ENCODE data around the gene GFPT1. TPM values are rescaled to one million over a fixed set of nuclear protein-coding genes. Genes with fewer than 3 reads are reported as not detected.
A peak's percentile ranks its signal among the peaks of the same experiment; 100 is the strongest.

The GFPT1 gene
- total and polyA plus RNA-seq, 2 donors (not counting 1 experiment from before 2014, with no cell fraction given), result 39.1 to 53.0 TPM

- H3K79me2 ChIP-seq (ENCODE audit: control insufficient read depth, insufficient read depth, low read length), result peaks cover 72% of the 10 kb centered on the region
- H3K4me2 ChIP-seq (ENCODE audit: extremely low read depth, insufficient read depth, low read length), result peak overlapping the region; percentile 7
- no peaks in the 10 kb centered on the region for H3K27me3 ChIP-seq (ENCODE audit: control insufficient read depth, insufficient read depth, low read length)
- H3K36me3 ChIP-seq (ENCODE audit: control insufficient read depth, insufficient read depth, low read length), result no peaks in the 10 kb centered on the region
- H4K20me1 ChIP-seq (ENCODE audit: control insufficient read depth, extremely low read depth, insufficient read depth, low read length), result no peaks in the 10 kb centered on the region
- H3K9me3 ChIP-seq (ENCODE audit: control insufficient read depth, insufficient read depth, low read depth, low read length), result no peaks in the 10 kb centered on the region
- no peak overlapping the region for H2AFZ ChIP-seq (ENCODE audit: low read length)
- no peak for TF ChIP-seq CTCF (conservative IDR thresholded peaks at IDR 0.05 in 1 of 2, IDR thresholded peaks at IDR 0.05 in 1 of 2; ENCODE audit: low read depth in 1 of 2, low read length in 2 of 2)
- no peak for TF ChIP-seq EZH2 (IDR thresholded peaks at IDR 0.05; ENCODE audit: low read length, missing control alignments)
- DNase-seq (ENCODE audit: low read depth in 2 of 2), result peak in 1 of 2 donors; percentile 49
- peaks cover 8% of the 10 kb centered on the region for H3K4me1 ChIP-seq (ENCODE audit: control insufficient read depth, extremely low read depth, insufficient read depth, low read length)
- peak overlapping the region in 2 of 4 experiments; percentile 46 to 77 for H3K4me3 ChIP-seq (replicated peaks in 1 of 4; ENCODE audit: control extremely low read depth in 1 of 4, insufficient read depth in 1 of 4, low read depth in 3 of 4, low read length in 4 of 4)
- no peak overlapping the region for H3K27ac ChIP-seq (ENCODE audit: insufficient read depth, low read length)
- no peak overlapping the region for H3K9ac ChIP-seq (ENCODE audit: insufficient read depth, low read length)
Measured at GRCh38 chr2:69384618-69385081, 2.4 kb downstream of the GFPT1 start.

GRCh38 chr2:69383176-69383812 lies 3.7 kb downstream of the GFPT1 start:
- no peaks in the 10 kb centered on the region for H3K9me3 ChIP-seq (ENCODE audit: control insufficient read depth, insufficient read depth, low read depth, low read length)
- no peaks in the 10 kb centered on the region for H3K27me3 ChIP-seq (ENCODE audit: control insufficient read depth, insufficient read depth, low read length)
- no peak overlapping the region for H3K4me2 ChIP-seq (ENCODE audit: extremely low read depth, insufficient read depth, low read length)
- H2AFZ ChIP-seq (ENCODE audit: low read length), result no peak overlapping the region
- H3K27ac ChIP-seq (ENCODE audit: insufficient read depth, low read length), result no peak overlapping the region
- TF ChIP-seq EZH2 (IDR thresholded peaks at IDR 0.05; ENCODE audit: low read length, missing control alignments) (no peak), CTCF (conservative IDR thresholded peaks at IDR 0.05 in 1 of 2, IDR thresholded peaks at IDR 0.05 in 1 of 2; ENCODE audit: low read depth in 1 of 2, low read length in 2 of 2) (no peak)
- no peaks in the 10 kb centered on the region for H4K20me1 ChIP-seq (ENCODE audit: control insufficient read depth, extremely low read depth, insufficient read depth, low read length)
- H3K79me2 ChIP-seq (ENCODE audit: control insufficient read depth, insufficient read depth, low read length), result peaks cover 84% of the 10 kb centered on the region
- H3K4me3 ChIP-seq (replicated peaks in 1 of 4; ENCODE audit: control extremely low read depth in 1 of 4, insufficient read depth in 1 of 4, low read depth in 3 of 4, low read length in 4 of 4), result no peak overlapping the region
- no peak for DNase-seq (ENCODE audit: low read depth in 2 of 2)
- no peak overlapping the region for H3K9ac ChIP-seq (ENCODE audit: insufficient read depth, low read length)
- no peaks in the 10 kb centered on the region for H3K36me3 ChIP-seq (ENCODE audit: control insufficient read depth, insufficient read depth, low read length)
- peaks cover 8% of the 10 kb centered on the region for H3K4me1 ChIP-seq (ENCODE audit: control insufficient read depth, extremely low read depth, insufficient read depth, low read length)

- Histone ChIP-seq H3K27me3 (ENCODE audit: control insufficient read depth, insufficient read depth, low read length) (no peaks in the 10 kb centered on the region), H3K9ac (ENCODE audit: insufficient read depth, low read length) (no peak overlapping the region), H3K27ac (ENCODE audit: insufficient read depth, low read length) (no peak overlapping the region), H3K4me1 (ENCODE audit: control insufficient read depth, extremely low read depth, insufficient read depth, low read length) (peaks cover 8% of the 10 kb centered on the region), H3K9me3 (ENCODE audit: control insufficient read depth, insufficient read depth, low read depth, low read length) (no peaks in the 10 kb centered on the region), H3K36me3 (ENCODE audit: control insufficient read depth, insufficient read depth, low read length) (no peaks in the 10 kb centered on the region), H3K4me2 (ENCODE audit: extremely low read depth, insufficient read depth, low read length) (no peak overlapping the region), H3K79me2 (ENCODE audit: control insufficient read depth, insufficient read depth, low read length) (peaks cover 90% of the 10 kb centered on the region), H2AFZ (ENCODE audit: low read length) (no peak overlapping the region), H3K4me3 (replicated peaks in 1 of 4; ENCODE audit: control extremely low read depth in 1 of 4, insufficient read depth in 1 of 4, low read depth in 3 of 4, low read length in 4 of 4) (no peak overlapping the region), H4K20me1 (ENCODE audit: control insufficient read depth, extremely low read depth, insufficient read depth, low read length) (no peaks in the 10 kb centered on the region)
- TF ChIP-seq CTCF (conservative IDR thresholded peaks at IDR 0.05 in 1 of 2, IDR thresholded peaks at IDR 0.05 in 1 of 2; ENCODE audit: low read depth in 1 of 2, low read length in 2 of 2) (no peak), EZH2 (IDR thresholded peaks at IDR 0.05; ENCODE audit: low read length, missing control alignments) (no peak)
- DNase-seq (ENCODE audit: low read depth in 2 of 2), result no peak
Measured at GRCh38 chr2:69382547-69382946, 4.5 kb downstream of the GFPT1 start.

All from fibroblast of lung (primary cell).